Measurements from ENCODE around the gene SMIM17. TPM values are rescaled to one million over a fixed set of nuclear protein-coding genes. Genes with fewer than 3 reads are reported as not detected.

SMIM17 gene
- total RNA-seq, 1 experiment from 2014 or later = 0.28 TPM

DNA sequence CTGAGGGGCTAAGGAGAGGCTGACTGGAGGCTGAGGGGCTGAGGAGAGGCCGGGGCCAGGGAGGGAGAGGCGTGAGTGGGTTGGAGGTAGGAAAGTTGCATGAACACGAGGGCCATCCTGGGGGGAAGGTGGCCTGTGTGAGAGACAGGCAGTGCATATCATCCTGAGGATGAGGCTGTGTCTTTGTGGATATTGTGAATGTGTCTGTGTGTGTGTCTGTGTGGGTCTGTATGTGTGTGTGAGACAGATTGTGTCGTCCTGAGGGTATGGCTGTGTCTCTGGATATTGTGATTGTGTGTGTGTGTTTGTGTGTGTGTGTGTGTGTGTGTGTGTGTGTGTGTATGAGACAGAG lies 47.4 kb upstream of the SMIM17 start:
- peak overlapping the region; percentile 70 for H3K4me2 ChIP-seq (ENCODE audit: insufficient read depth, insufficient read length, low read length)
- no peak overlapping the region for H4K91ac ChIP-seq (ENCODE audit: insufficient read length, low read depth, low read length)
- no peaks in the 10 kb centered on the region for H3K27me3 ChIP-seq (ENCODE audit: insufficient read depth, low read length)
- DNase-seq = no peak
- no peak overlapping the region for H2BK120ac ChIP-seq (ENCODE audit: low read depth, low read length, poor library complexity, severe bottlenecking)
- H4K5ac ChIP-seq (ENCODE audit: insufficient read length, low read depth, low read length) = no peak overlapping the region
- no peak overlapping the region for H3K23ac ChIP-seq (ENCODE audit: insufficient read length, low read depth, low read length)
- H2BK12ac ChIP-seq (ENCODE audit: insufficient read length, low read depth, low read length) = no peak overlapping the region
- no peaks in the 10 kb centered on the region for H4K20me1 ChIP-seq (ENCODE audit: control insufficient read depth, insufficient read depth, insufficient read length)
- H3K4me1 ChIP-seq (ENCODE audit: insufficient read depth, low read length) = no peaks in the 10 kb centered on the region; the same call in 1 of the 2 replicates
- H3K18ac ChIP-seq (ENCODE audit: insufficient read length, low read depth, low read length) = no peak overlapping the region
- no peak overlapping the region for H3K4ac ChIP-seq (ENCODE audit: low read depth, low read length)
- H3K79me1 ChIP-seq (ENCODE audit: insufficient read depth, low read depth, low read length, poor library complexity, severe bottlenecking) = peaks cover 3% of the 10 kb centered on the region
- no peak overlapping the region for H3T11ph ChIP-seq (ENCODE audit: low read length)
- TF ChIP-seq, protein P1, sequence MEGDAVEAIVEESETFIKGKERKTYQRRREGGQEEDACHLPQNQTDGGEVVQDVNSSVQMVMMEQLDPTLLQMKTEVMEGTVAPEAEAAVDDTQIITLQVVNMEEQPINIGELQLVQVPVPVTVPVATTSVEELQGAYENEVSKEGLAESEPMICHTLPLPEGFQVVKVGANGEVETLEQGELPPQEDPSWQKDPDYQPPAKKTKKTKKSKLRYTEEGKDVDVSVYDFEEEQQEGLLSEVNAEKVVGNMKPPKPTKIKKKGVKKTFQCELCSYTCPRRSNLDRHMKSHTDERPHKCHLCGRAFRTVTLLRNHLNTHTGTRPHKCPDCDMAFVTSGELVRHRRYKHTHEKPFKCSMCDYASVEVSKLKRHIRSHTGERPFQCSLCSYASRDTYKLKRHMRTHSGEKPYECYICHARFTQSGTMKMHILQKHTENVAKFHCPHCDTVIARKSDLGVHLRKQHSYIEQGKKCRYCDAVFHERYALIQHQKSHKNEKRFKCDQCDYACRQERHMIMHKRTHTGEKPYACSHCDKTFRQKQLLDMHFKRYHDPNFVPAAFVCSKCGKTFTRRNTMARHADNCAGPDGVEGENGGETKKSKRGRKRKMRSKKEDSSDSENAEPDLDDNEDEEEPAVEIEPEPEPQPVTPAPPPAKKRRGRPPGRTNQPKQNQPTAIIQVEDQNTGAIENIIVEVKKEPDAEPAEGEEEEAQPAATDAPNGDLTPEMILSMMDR (conservative IDR thresholded peaks at IDR 0.05) = no peak
- H2BK15ac ChIP-seq (ENCODE audit: low read depth, low read length) = no peak overlapping the region
- H3K14ac ChIP-seq (ENCODE audit: insufficient read depth, low read length) = peak overlapping the region; percentile 4; the same call in 1 of the 2 replicates
- H2BK5ac ChIP-seq (ENCODE audit: insufficient read length, low read length) = no peak overlapping the region
- no peak overlapping the region for H2BK20ac ChIP-seq (ENCODE audit: low read depth, low read length, poor library complexity, severe bottlenecking)
- peaks cover 2% of the 10 kb centered on the region; the same call in 1 of the 2 replicates for H3K79me2 ChIP-seq (ENCODE audit: insufficient read depth, low read length)
- H3K56ac ChIP-seq (ENCODE audit: insufficient read length, low read depth, low read length) = no peak overlapping the region
- no CpG with 5 or more reads among the region's 4 CpGs for WGBS (ENCODE audit: extremely low coverage, insufficient read length, low lambda C conversion rate)
- peak overlapping the region in 2 of 3 experiments; percentile 86 to 96; a peak in 5 of 7 replicates for H3K27ac Mint-ChIP-seq
- H3K4me3 Mint-ChIP-seq = peak overlapping the region; percentile 98
- H2AK5ac ChIP-seq (ENCODE audit: insufficient read length, low read length) = no peak overlapping the region
- H3K36me3 Mint-ChIP-seq (ENCODE audit: insufficient read depth in 1 of 3, low read depth in 3 of 3) = peaks cover 17 to 34% (median 32%) of the 10 kb centered on the region in 3 experiments
- no peak overlapping the region for H4K8ac ChIP-seq (replicated peaks; ENCODE audit: insufficient read length, low read depth, low read length)
- peaks cover 8% of the 10 kb centered on the region in 2 experiments for H3K4me1 Mint-ChIP-seq
- H2AFZ ChIP-seq (ENCODE audit: low read length) = no peak overlapping the region
- H3K9me3 ChIP-seq (ENCODE audit: control insufficient read depth, low read depth, low read length) = no peaks in the 10 kb centered on the region
- H3K27me3 Mint-ChIP-seq (ENCODE audit: low read depth) = no peaks in the 10 kb centered on the region
- H3K27ac ChIP-seq (ENCODE audit: insufficient read length, low read depth, low read length) = no peak overlapping the region
- peaks cover 5% of the 10 kb centered on the region for H3K23me2 ChIP-seq (ENCODE audit: insufficient read length, low read depth, low read length, poor library complexity, severe bottlenecking)
- H3K9ac ChIP-seq (ENCODE audit: extremely low read depth, insufficient read length, low read length) = peak overlapping the region; percentile 63
- H3K9me3 Mint-ChIP-seq = peaks cover 47 to 71% of the 10 kb centered on the region in 2 experiments
